HG03342 (cell line): ENCODE measurements around the gene GRM4.

Experiments
- ATAC-seq: cut with Tn5 transposase; IDR thresholded peaks from one replicate; pipeline ENCODE4 v1.9.1; 2021; ENCODE audit warnings: mild to moderate bottlenecking, moderate library complexity; ENCODE audit not compliant: unreplicated experiment

Gene GRM4

GRCh38 chr6:34086558-34086957 is 59.3 kb downstream of the GRM4 start:
- ATAC-seq = no peak

GRCh38 chr6:34085453-34086170 is 60.3 kb downstream of the GRM4 start:
- ATAC-seq = no peak

GRCh38 chr6:34084591-34085290 is 61.1 kb downstream of the GRM4 start:
- ATAC-seq = no peak

GRCh38 chr6:34082864-34083626 is 62.8 kb downstream of the GRM4 start:
- no peak for ATAC-seq

- ATAC-seq = no peak
These were observed 63.5 kb downstream of the GRM4 start for GRCh38 chr6:34082348-34082747.

GRCh38 chr6:34080357-34080756 is 65.5 kb downstream of the GRM4 start:
- ATAC-seq = no peak

- ATAC-seq = no peak
These were observed 66.0 kb downstream of the GRM4 start for GRCh38 chr6:34079899-34080298.

- ATAC-seq = no peak
These were observed 70.0 kb downstream of the GRM4 start for GRCh38 chr6:34075906-34076305.

- ATAC-seq = no peak
These were observed 71.7 kb downstream of the GRM4 start for GRCh38 chr6:34074064-34074742.

- ATAC-seq = no peak
These were observed 72.3 kb downstream of the GRM4 start for GRCh38 chr6:34073540-34073939.

GRCh38 chr6:34072727-34073126 is 73.2 kb downstream of the GRM4 start:
- no peak for ATAC-seq

- ATAC-seq = no peak
These were observed 74.0 kb downstream of the GRM4 start for GRCh38 chr6:34071884-34072379.

GRCh38 chr6:34071136-34071883 is 74.6 kb downstream of the GRM4 start:
- no peak for ATAC-seq

- ATAC-seq = no peak
These were observed 75.4 kb downstream of the GRM4 start for GRCh38 chr6:34070315-34071135.

GRCh38 chr6:34068462-34069044 is 77.3 kb downstream of the GRM4 start:
- no peak for ATAC-seq

- no peak for ATAC-seq
These were observed 78.1 kb downstream of the GRM4 start for GRCh38 chr6:34067814-34068213.

GRCh38 chr6:34066772-34067770 is 78.8 kb downstream of the GRM4 start:
- ATAC-seq = no peak

- ATAC-seq = no peak
These were observed 79.7 kb downstream of the GRM4 start for GRCh38 chr6:34066218-34066571.
